HuH-7.5 (cell line): ENCODE measurements around the gene PHC3.

Source experiments
- DNase-seq: peaks from one replicate; pipeline ENCODE4 v3.0.0; 2011; ENCODE audit warnings: low spot score

The PHC3 gene

GRCh38 chr3:170189398-170190256 lies 8.1 kb upstream of the PHC3 start:
- no peak for DNase-seq

- DNase-seq = no peak
Observed at GRCh38 chr3:170180079-170180907, 1.2 kb downstream of the PHC3 start.

GRCh38 chr3:170179432-170179831 lies 2.1 kb downstream of the PHC3 start:
- DNase-seq = no peak

GRCh38 chr3:170178651-170179050 lies 2.9 kb downstream of the PHC3 start:
- no peak for DNase-seq

GRCh38 chr3:170171563-170171962 lies 10.0 kb downstream of the PHC3 start:
- no peak for DNase-seq

- no peak for DNase-seq
Observed at GRCh38 chr3:170164717-170165116, 16.8 kb downstream of the PHC3 start.

GRCh38 chr3:170163956-170164645 lies 17.4 kb downstream of the PHC3 start:
- DNase-seq = no peak

- no peak for DNase-seq
Observed at GRCh38 chr3:170162630-170163029, 18.9 kb downstream of the PHC3 start.

- no peak for DNase-seq
Observed at GRCh38 chr3:170162052-170162451, 19.5 kb downstream of the PHC3 start.

- DNase-seq = no peak
Observed at GRCh38 chr3:170159933-170160332, 21.6 kb downstream of the PHC3 start.

GRCh38 chr3:170159459-170159858 lies 22.1 kb downstream of the PHC3 start:
- no peak for DNase-seq

- no peak for DNase-seq
Observed at GRCh38 chr3:170155604-170156003, 25.9 kb downstream of the PHC3 start.

GRCh38 chr3:170154569-170155143 lies 26.9 kb downstream of the PHC3 start:
- no peak for DNase-seq

GRCh38 chr3:170154084-170154483 lies 27.4 kb downstream of the PHC3 start:
- no peak for DNase-seq

GRCh38 chr3:170151536-170151935 lies 30.0 kb downstream of the PHC3 start:
- no peak for DNase-seq

- DNase-seq = no peak
Observed at GRCh38 chr3:170149016-170149415, 32.5 kb downstream of the PHC3 start.

GRCh38 chr3:170145278-170145677 lies 36.3 kb downstream of the PHC3 start:
- no peak for DNase-seq

GRCh38 chr3:170144437-170144843 lies 37.1 kb downstream of the PHC3 start:
- no peak for DNase-seq

- no peak for DNase-seq
Observed at GRCh38 chr3:170142373-170142772, 39.2 kb downstream of the PHC3 start.

- no peak for DNase-seq
Observed at GRCh38 chr3:170137986-170138385, 43.5 kb downstream of the PHC3 start.

GRCh38 chr3:170132335-170132734 lies 49.2 kb downstream of the PHC3 start:
- no peak for DNase-seq

- DNase-seq = no peak
Observed at GRCh38 chr3:170130532-170130931, 51.0 kb downstream of the PHC3 start.
